CD4-positive, alpha-beta T cell treated with Interleukin-10 for 1 hour (primary cell): ENCODE data around the gene EOLA1.
"Not testable (repeated sequence)": the region's sequence is repeated elsewhere in the genome, so short reads cannot be mapped to it uniquely, and the experiment has no call there.

ENCODE experiments used
- DNase-seq: peaks from one replicate; pipeline ENCODE4 v3.0.0-alpha.2; 2020

EOLA1 gene

DNA sequence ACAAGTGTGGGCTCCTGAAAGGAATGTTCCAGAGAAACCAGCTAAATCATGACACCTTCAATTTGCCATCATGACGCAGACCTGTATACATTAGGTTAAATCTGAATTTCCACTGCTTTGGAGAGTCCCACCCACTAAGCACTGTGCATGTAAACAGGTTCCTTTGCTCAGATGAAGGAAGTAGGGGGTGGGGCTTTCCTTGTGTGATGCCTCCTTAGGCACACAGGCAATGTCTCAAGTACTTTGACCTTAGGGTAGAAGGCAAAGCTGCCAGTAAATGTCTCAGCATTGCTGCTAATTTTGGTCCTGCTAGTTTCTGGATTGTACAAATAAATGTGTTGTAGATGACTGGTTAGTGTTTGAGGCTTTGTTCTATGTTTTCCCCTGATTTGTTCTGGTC, 6.2 kb downstream of the EOLA1 start:
- DNase-seq: not testable (repeated sequence)

DNA sequence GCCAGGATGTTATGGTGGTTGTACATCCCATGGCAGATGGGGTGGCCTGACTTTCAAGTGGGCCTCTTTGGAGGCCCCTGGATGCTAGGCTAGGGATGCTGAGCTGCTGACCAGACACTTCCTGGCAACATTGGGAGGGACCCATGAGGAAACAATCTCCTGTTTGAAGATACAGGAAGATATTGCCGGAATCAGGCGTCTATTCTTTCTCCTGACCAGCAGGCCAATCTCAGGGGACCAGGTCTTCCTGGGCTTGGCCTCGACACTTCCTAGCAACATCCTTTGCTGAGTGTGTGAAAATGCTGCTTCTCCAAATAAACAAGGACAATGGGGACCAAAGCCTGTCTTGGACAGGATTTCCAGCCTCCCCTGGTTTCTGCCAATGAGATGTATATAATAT, 7.0 kb downstream of the EOLA1 start:
- DNase-seq: not testable (repeated sequence)

DNA sequence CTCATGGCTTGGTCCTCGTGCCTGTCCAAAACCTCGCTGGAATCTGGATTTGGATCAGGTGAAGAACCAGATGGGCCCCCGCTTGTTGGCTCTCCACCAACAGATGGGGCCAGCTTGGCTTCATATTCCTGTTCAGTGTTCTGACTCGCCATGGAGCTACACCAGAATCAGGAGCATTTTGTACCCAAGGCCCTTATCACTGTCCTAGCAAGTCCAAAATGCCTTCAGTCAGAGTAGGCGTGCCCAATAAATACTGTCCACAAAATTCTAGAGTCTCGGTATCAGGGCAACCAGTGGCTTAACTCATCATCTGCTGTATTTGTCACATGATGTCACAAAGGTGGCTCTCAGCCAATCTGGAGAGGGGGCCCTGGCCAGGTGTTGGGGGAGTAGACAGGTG, 8.9 kb downstream of the EOLA1 start, which contains the start of gene HSFX3:
Gene HSFX3, minus strand, starts transcription at position 224 of the 400 bp plus-strand sequence. Its CDS starts 72 bp downstream, at position 152.
- DNase-seq: not testable (repeated sequence)

DNA sequence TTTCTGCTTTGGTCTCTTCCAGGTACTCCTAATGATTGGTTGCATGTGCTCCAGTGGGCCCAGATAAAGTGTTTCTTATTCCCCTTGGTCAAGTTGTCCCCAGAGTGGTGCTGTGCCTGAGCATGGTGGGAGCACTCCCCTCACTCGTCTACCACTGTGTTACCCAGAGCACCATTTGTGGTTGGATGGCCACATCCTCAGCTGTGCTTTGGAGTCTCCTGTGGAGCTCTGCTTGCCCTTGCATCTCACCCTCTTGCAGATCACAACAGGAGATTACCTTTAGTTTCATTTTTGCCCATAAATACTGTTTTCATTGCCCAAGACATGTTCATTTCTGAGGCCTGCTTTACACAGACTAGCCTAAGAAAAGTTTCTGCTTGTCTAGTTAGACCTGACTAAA, 9.6 kb downstream of the EOLA1 start:
- DNase-seq: not testable (repeated sequence)

DNA sequence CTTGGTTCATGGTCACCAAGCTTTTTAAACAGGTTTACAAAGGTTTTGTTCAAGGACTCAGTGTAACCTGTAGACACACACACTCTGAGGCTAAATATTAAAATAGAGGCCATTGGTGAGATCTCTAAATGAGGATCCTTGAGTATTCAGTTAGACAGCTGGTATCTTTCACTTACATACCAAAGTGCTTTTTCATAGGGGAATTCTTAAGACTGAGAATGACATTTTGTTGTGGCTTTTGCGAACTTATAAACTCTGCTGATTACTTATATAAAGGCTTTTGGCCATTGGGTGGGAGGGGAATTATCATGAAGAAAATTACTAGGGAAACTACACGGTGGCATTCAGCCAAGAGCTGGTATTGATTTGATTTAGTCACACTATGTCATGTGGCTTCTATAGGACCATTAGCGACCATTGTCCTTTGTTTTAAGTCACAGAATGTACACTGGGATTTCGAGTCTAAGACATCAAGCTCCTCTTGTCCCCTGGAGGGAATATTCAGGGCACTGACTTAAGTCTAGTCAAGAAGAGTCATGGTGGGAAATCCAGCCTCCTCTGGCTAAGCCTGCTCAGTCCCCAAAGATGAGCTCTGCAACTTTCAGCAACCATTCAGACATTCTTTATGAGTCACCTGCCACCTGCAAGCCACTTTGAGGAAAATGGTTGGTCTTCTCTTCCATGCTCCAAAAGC, 10.6 kb downstream of the EOLA1 start:
- not testable (repeated sequence) for DNase-seq

DNA sequence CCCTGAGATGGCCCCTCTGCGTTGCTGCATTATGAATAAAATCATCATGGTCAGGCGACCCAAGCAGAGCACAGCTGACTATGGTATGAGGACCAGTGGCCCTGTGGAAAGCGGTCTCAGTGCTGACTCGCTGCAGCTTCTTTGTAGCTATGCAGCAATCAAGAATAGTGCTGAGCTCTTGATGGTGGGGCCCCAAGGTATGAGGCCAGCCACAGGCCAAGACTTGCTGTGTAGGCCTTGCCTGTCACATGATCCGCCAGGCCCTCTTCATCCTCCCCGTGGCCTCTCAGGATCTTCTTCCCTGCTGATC, 11.1 kb downstream of the EOLA1 start:
- not testable (repeated sequence) for DNase-seq

GRCh38 chrX:149555251-149555650, 14.4 kb downstream of the EOLA1 start:
- not testable (repeated sequence) for DNase-seq

DNA sequence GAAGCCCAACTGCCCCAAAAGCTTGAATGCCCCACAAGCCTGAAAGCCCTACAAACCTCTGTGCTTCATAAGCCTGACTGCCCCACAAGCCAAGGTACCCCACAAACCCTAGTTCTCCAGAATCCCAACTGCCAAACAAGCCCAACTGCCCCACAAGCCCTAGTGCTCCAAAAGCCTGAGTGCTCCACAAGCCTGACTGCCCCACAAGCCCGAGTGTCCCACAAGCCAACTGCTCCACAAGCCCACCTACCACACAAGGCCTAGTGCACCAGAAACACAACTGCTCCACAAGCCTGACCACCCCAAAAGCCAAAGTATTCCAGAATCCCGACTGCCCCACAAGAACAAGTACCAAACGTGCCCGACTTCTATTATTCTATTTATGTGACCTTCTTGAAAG, 22.5 kb downstream of the EOLA1 start:
- no peak for DNase-seq

GRCh38 chrX:149567621-149568417, 27.0 kb downstream of the EOLA1 start:
- no peak for DNase-seq

- DNase-seq: no peak
These were observed 28.0 kb downstream of the EOLA1 start for GRCh38 chrX:149568701-149569296.

- DNase-seq: no peak
These were observed 29.0 kb downstream of the EOLA1 start for GRCh38 chrX:149569770-149570169.

GRCh38 chrX:149570668-149571067, 29.9 kb downstream of the EOLA1 start:
- DNase-seq: no peak

GRCh38 chrX:149571770-149572169, 31.0 kb downstream of the EOLA1 start:
- DNase-seq: no peak

DNA sequence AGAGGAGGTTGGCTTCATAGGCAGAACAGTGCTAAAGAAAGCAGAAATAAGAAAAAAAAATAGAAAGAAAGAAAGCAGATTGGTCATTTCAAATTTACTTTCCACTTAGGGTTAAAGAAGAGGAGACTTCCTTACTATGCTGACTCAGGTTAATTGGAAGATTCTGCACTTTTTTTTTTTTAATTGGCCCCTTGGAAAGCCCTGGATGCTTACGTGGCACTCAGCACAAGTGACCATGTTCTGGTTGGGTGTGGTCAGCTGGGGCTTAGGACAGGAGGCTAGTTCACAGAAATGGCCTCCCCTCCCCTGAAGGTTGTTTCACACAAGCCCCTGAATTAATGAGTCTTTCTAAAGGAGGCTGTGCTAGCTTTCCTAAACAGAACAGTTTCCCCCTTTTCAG, 31.9 kb downstream of the EOLA1 start:
- DNase-seq: no peak

GRCh38 chrX:149573456-149573855, 32.6 kb downstream of the EOLA1 start:
- DNase-seq: not testable (repeated sequence)

GRCh38 chrX:149585631-149586030, 44.8 kb downstream of the EOLA1 start:
- DNase-seq: not testable (repeated sequence)

- not testable (repeated sequence) for DNase-seq
These were observed 46.5 kb downstream of the EOLA1 start, which contains the start of gene MAGEA9B for GRCh38 chrX:149587359-149587758. TSS of gene MAGEA9B (minus strand) at chrX:149587459. CDS start at chrX:149583179, 4,280 bp downstream.

GRCh38 chrX:149590993-149591392, 50.2 kb downstream of the EOLA1 start:
- not testable (repeated sequence) for DNase-seq

DNA sequence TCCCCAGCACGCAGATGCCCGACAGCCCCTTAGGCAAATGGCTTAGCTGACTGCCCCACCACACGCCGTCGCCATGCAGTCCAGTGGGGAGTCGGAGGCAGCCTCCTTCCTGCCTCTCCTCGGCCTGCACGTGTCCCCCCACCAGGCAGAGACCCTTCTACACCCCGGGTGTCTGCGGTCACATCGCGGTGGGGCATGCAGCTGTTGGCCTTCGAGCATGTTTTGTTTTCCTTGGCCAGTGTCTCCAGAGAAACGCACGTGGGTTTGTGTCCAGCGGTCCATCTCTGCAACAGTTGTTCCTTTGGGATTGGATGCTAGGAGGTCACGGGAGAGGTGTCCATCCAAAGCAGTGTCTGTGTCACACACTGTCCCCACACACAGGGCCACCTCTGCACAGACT, 54.4 kb downstream of the EOLA1 start, which contains the start of gene HSFX2:
Gene HSFX2, minus strand, starts transcription at position 101 of the 400 bp plus-strand sequence. CDS start 614 bp downstream, outside the sequence.
- DNase-seq: not testable (repeated sequence)

DNA sequence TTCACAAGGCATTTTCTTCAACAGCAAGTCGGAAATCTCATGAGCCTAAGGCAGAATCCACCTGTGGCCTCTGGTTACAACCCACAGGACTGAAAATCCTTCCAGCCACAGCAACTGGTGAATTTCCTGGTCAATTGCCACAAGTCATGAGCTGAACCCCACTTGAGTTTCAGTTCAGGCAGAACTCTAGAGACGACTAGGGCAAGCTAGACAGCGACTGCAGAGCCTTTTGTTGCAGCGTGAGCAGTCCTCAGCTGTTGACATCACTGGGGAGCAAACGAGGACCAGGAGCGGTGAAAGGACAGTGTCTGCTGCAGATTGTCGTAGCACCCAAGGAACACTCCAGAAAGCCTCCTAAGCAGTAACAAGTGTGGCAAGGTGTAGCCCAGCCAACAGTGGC, 55.1 kb downstream of the EOLA1 start:
- DNase-seq: not testable (repeated sequence)
